Coronary artery (tissue), 2 donors: ENCODE results near the gene DHPS.
"Not testable (repeated sequence)": the region's sequence is repeated elsewhere in the genome, so short reads cannot be mapped to it uniquely, and the experiment has no call there.

ENCODE experiments used
- DNase-seq: peaks from one replicate; pipeline ENCODE4 v3.0.0-alpha.2; 2017; ENCODE audit warnings: low spot score
- H3K27ac ChIP-seq, 2 donors: fragments of 200-600 bp; sonication (generic); one replicate each; pipeline ENCODE4 v1.5.1; 2016 to 2019
- H3K4me3 ChIP-seq: fragments of 200-600 bp; sonication (generic); 2 replicates; pipeline ENCODE4 v1.5.1; 2016; ENCODE audit warnings: mild to moderate bottlenecking, moderate library complexity
- CTCF ChIP-seq: fragments of 200-600 bp; sonication (generic); IDR thresholded peaks from one replicate; pipeline ENCODE4 v1.5.1; 2019; ENCODE audit warnings: antibody characterized with exemption

Gene DHPS

GRCh38 chr19:12681074-12681987 is at the start of gene DHPS:
DHPS (minus strand) TSS chr19:12681880; CDS start chr19:12681766, 114 bp downstream.
- DNase-seq: peak; percentile 92
- TF ChIP-seq CTCF: no peak
- Histone ChIP-seq H3K27ac (peak within 1 kb of the TSS; percentile 90 to 95), H3K4me3 (peak within 1 kb of the TSS; percentile 86)

GRCh38 chr19:12731337-12731736 is 49.7 kb upstream of the DHPS start:
- Histone ChIP-seq H3K4me3 (no peak overlapping the region), H3K27ac (no peak overlapping the region)
- no peak for DNase-seq
- TF ChIP-seq CTCF: no peak

- H3K27ac ChIP-seq: no peak overlapping the region
- no peak for TF ChIP-seq CTCF
- no peak for DNase-seq
- H3K4me3 ChIP-seq: no peak overlapping the region
Observed at GRCh38 chr19:12730064-12730463, 48.4 kb upstream of the DHPS start.

- TF ChIP-seq CTCF: no peak
- Histone ChIP-seq H3K27ac (no peak overlapping the region), H3K4me3 (no peak overlapping the region)
- no peak for DNase-seq
Observed at GRCh38 chr19:12727745-12728433, 46.2 kb upstream of the DHPS start.

DNA sequence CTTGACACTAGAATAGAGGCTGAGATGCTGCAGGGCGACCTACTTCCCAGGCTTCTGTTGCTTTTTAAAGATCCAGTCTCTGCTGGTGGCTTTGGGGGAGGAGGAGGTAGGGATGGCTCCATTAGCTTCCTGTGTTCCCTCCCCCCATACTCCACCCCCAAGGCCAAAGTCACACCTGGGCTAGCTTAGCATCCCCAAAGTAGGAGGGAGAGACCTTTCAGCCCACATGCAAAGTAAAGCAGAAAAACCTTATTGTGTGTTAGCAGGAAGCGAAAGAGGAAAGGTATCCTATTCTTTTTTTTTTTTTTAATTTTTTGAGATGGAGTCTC is 45.3 kb upstream of the DHPS start:
- no peak for TF ChIP-seq CTCF
- no peak overlapping the region for H3K4me3 ChIP-seq
- H3K27ac ChIP-seq: no peak overlapping the region
- no peak for DNase-seq

DNA sequence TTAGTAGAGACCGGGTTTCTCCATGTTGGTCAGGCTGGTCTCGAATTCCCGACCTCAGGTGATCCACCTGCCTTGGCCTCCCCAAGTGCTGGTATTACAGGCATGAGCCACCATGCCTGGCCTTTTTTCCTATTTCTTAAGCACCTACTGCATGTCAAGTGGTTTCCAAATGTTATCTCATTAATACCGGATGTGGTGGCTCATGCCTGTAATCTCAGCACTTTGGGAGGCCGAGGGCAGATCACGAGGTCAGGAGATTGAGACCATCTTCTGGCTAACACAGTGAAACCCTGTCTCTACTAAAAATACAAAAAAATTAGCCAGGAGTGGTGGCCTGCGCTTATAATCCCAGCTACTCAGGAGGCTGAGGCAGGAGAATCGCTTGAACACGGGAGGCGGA is 43.9 kb upstream of the DHPS start:
- H3K4me3 ChIP-seq, DNase-seq, H3K27ac ChIP-seq: not testable (repeated sequence)

DNA sequence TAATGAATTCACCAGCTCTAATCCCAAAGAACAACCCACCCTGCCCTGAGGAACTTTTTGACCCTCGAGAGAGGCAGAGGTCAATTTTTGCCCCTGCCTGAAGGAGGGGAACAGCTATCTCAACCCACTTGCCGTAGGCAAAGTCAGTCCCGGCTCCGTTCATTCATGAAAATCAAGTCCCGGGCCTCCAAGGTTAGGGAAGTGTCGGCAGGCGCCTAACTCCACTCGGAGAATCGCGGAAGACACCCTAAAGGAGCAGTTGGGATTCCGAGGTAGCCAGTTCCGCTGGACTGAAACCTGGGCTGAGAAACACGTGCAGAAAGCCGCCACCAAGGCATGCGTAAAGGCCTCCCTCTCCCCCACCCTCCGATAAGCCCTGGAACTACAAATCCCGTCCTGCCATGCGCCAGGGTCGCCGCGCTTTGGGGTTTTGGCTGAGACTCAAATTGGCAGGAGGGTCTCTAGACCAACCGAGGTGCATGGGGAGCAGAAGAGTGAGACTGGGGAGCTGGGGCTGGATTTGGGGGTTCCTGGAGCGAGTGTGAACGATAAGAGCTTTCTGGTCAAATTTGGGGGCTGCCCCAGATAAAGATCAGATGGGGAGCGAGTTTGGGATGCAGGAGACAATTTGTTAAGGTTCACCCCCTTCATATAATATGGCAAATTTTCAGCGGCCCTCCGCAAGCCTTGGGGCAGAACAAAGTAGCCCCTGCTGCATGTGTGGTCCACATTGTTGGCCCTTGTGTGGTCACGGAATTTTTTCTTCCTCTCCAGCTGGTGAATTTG is 42.2 kb upstream of the DHPS start, which contains the start of gene TNPO2:
Gene TNPO2, minus strand, starts transcription at position 292 of the 786 bp plus-strand sequence. CDS start 2,955 bp downstream, outside the sequence.
- TF ChIP-seq CTCF: no peak
- no peak for DNase-seq
- Histone ChIP-seq H3K4me3 (peak within 1 kb of the TSS; percentile 91), H3K27ac (peak within 1 kb of the TSS; percentile 82 to 95)
